NB4 (cell line): ENCODE data around the gene PPP1R1C.
A peak's percentile ranks its signal among the peaks of the same experiment; 100 is the strongest.
"Not testable (repeated sequence)": the region's sequence is repeated elsewhere in the genome, so short reads cannot be mapped to it uniquely, and the experiment has no call there.

Experiments
- DNase-seq: peaks from one replicate; pipeline ENCODE4 v3.0.0; 2010; ENCODE audit warnings: low read depth
- H3K4me3 ChIP-seq: one replicate; pipeline ENCODE4 v1.5.1; 2011; ENCODE audit warnings: mild to moderate bottlenecking, low read depth, low read length, moderate library complexity
- CTCF ChIP-seq: IDR thresholded peaks from one replicate; pipeline ENCODE4 v1.5.1; 2012; ENCODE audit warnings: low read depth, low read length
- MAX ChIP-seq: IDR thresholded peaks from 2 replicates; pipeline ENCODE4 v1.6.1; 2011; ENCODE audit warnings: low read depth, low read length
- MYC ChIP-seq: IDR thresholded peaks from 2 replicates; pipeline ENCODE4 v1.6.1; 2011; ENCODE audit warnings: low read depth, low read length
- POLR2A ChIP-seq: IDR thresholded peaks from 2 replicates; pipeline ENCODE4 v1.6.1; 2011; ENCODE audit warnings: mild to moderate bottlenecking; ENCODE audit not compliant: insufficient read length; ENCODE audit errors: extremely low read depth

PPP1R1C gene

GRCh38 chr2:181953881-181954537, 31.6 kb upstream of the PPP1R1C start:
- peak; percentile 77 for DNase-seq
- peak; percentile 61 for TF ChIP-seq CTCF
- TF ChIP-seq POLR2A: no peak
- no peak overlapping the region for H3K4me3 ChIP-seq

GRCh38 chr2:181954538-181954883, 31.1 kb upstream of the PPP1R1C start:
- no peak for DNase-seq
- TF ChIP-seq MAX (no peak), MYC (no peak)
- H3K4me3 ChIP-seq: no peak overlapping the region

- TF ChIP-seq MAX: no peak
- TF ChIP-seq MYC: no peak
- TF ChIP-seq POLR2A: no peak
- DNase-seq: no peak
- H3K4me3 ChIP-seq: no peak overlapping the region
Measured at GRCh38 chr2:181955010-181955409, 30.6 kb upstream of the PPP1R1C start.

GRCh38 chr2:181955866-181956265, 29.8 kb upstream of the PPP1R1C start:
- not testable (repeated sequence) for DNase-seq, H3K4me3 ChIP-seq

GRCh38 chr2:181957668-181958067, 28.0 kb upstream of the PPP1R1C start:
- TF ChIP-seq MAX (no peak), POLR2A (no peak), MYC (no peak), CTCF (no peak)
- DNase-seq: no peak
- no peak overlapping the region for H3K4me3 ChIP-seq

GRCh38 chr2:181958726-181959125, 26.9 kb upstream of the PPP1R1C start:
- TF ChIP-seq POLR2A (no peak), CTCF (no peak), MYC (no peak), MAX (no peak)
- no peak for DNase-seq
- no peak overlapping the region for H3K4me3 ChIP-seq

GRCh38 chr2:181959508-181959907, 26.1 kb upstream of the PPP1R1C start:
- H3K4me3 ChIP-seq: no peak overlapping the region
- no peak for DNase-seq
- TF ChIP-seq CTCF (no peak), MAX (no peak), POLR2A (no peak), MYC (no peak)

- H3K4me3 ChIP-seq, DNase-seq: not testable (repeated sequence)
Measured at GRCh38 chr2:181961167-181961566, 24.5 kb upstream of the PPP1R1C start.
